Endodermal cell (in vitro differentiated cells): ENCODE data around the gene NIPBL. TPM values are rescaled to one million over a fixed set of nuclear protein-coding genes. Genes with fewer than 3 reads are reported as not detected.

Experiments used
- DNase-seq: peaks from one replicate; pipeline ENCODE4 v3.0.0-alpha.2; 2017
- H3K27ac ChIP-seq: 2 replicates; pipeline ENCODE4 v1.5.1; 2013; ENCODE audit warnings: mild to moderate bottlenecking, low read depth, low read length, moderate library complexity
- H3K27me3 ChIP-seq: 2 replicates; pipeline ENCODE4 v1.6.1; 2013; ENCODE audit warnings: mild to moderate bottlenecking, low read length, moderate library complexity; ENCODE audit not compliant: insufficient read depth, control insufficient read depth, poor library complexity, severe bottlenecking
- H3K36me3 ChIP-seq: 2 replicates; pipeline ENCODE4 v1.7.0; 2013; ENCODE audit warnings: mild to moderate bottlenecking, low read length, moderate library complexity; ENCODE audit not compliant: control insufficient read depth, insufficient read depth
- H3K4me1 ChIP-seq: one replicate; pipeline ENCODE4 v1.7.0; 2013; ENCODE audit warnings: low read length; ENCODE audit not compliant: control insufficient read depth, insufficient read depth
- H3K4me3 ChIP-seq: 2 replicates; pipeline ENCODE4 v1.5.1; 2013; ENCODE audit warnings: mild to moderate bottlenecking, low read length, moderate library complexity
- H3K9ac ChIP-seq: 2 replicates; pipeline ENCODE4 v1.6.1; 2013; ENCODE audit warnings: mild to moderate bottlenecking, low read length, moderate library complexity; ENCODE audit not compliant: poor library complexity, severe bottlenecking; ENCODE audit errors: extremely low read depth
- H3K9me3 ChIP-seq: 2 replicates; pipeline ENCODE4 v1.6.1; 2013; ENCODE audit warnings: mild to moderate bottlenecking, low read length, moderate library complexity; ENCODE audit not compliant: control insufficient read depth
- H3K27ac Mint-ChIP-seq: 2 replicates; pipeline ENCODE4 v1.8.0; 2020; ENCODE audit warnings: mixed read lengths
- H3K27me3 Mint-ChIP-seq: 2 replicates; pipeline ENCODE4 v1.8.0; 2021; ENCODE audit warnings: mild to moderate bottlenecking, mixed read lengths; ENCODE audit not compliant: insufficient read depth
- H3K36me3 Mint-ChIP-seq: 2 replicates; pipeline ENCODE4 v1.8.0; 2020; ENCODE audit warnings: low read depth, mixed read lengths
- H3K4me1 Mint-ChIP-seq: 2 replicates; pipeline ENCODE4 v1.8.0; 2020; ENCODE audit warnings: mixed read lengths
- H3K4me3 Mint-ChIP-seq: 2 replicates; pipeline ENCODE4 v1.8.0; 2020; ENCODE audit warnings: mild to moderate bottlenecking, moderate library complexity, mixed read lengths
- H3K9me3 Mint-ChIP-seq: 2 replicates; pipeline ENCODE4 v1.8.0; 2020; ENCODE audit warnings: mild to moderate bottlenecking, mixed read lengths
- CTCF ChIP-seq: fragments of 200-600 bp; sonication (generic); conservative IDR thresholded peaks from 2 replicates; pipeline ENCODE4 v1.5.0; 2021; ENCODE audit warnings: antibody characterized with exemption, mild to moderate bottlenecking
- WGBS, 2 experiments: methylation state at CpG; one replicate each; pipeline versions ENCODE4 v1.1.5 to v1.1.7; 2013; ENCODE audit warnings: missing lambda C conversion rate in 2 of 2, mixed read lengths in 1 of 2; ENCODE audit not compliant: insufficient coverage in 1 of 2, insufficient read length in 1 of 2; 5-methylcytosine and 5-hydroxymethylcytosine counted together
- total RNA-seq, 2 donors: library from RNA; stranded (reverse); fragmentation: NEBNext Ultra II Directional in 1 of 2; extraction: Animal tissue kit (Norgen Biotek cat#: 25700) in 1 of 2; gene quantifications; 2 replicates in 1 of 2; 3 replicates in 1 of 2; pipeline ENCODE4 v1.2.1, GENCODE V29; 2021

NIPBL gene
- total RNA-seq, 2 donors from 2014 or later, result 63.3 to 65.8 TPM

- Histone ChIP-seq H3K4me1 (no peaks in the 10 kb centered on the region), H3K27me3 (no peaks in the 10 kb centered on the region), H3K9ac (no peak overlapping the region), H3K27ac (no peak overlapping the region), H3K4me3 (no peak overlapping the region), H3K36me3 (peaks cover 21% of the 10 kb centered on the region), H3K9me3 (no peaks in the 10 kb centered on the region)
- H3K36me3 Mint-ChIP-seq, result peaks cover 19% of the 10 kb centered on the region
- H3K4me1 Mint-ChIP-seq, result peaks cover 9% of the 10 kb centered on the region
- no peaks in the 10 kb centered on the region for H3K9me3 Mint-ChIP-seq
- DNase-seq, result no peak
- H3K27ac Mint-ChIP-seq, result no peak overlapping the region
- H3K27me3 Mint-ChIP-seq, result no peaks in the 10 kb centered on the region
- no peak overlapping the region for H3K4me3 Mint-ChIP-seq
- no peak for TF ChIP-seq CTCF
- WGBS, 2 experiments, result 93 to 95% methylated on average over 9 to 10 of the region's 10 CpGs
Measured at GRCh38 chr5:36985387-36985786, 108.8 kb downstream of the NIPBL start.

GRCh38 chr5:36988396-36988795 is 111.8 kb downstream of the NIPBL start:
- TF ChIP-seq CTCF, result no peak
- Mint-ChIP-seq H3K27me3 (no peaks in the 10 kb centered on the region), H3K27ac (no peak overlapping the region), H3K36me3 (peaks cover 23% of the 10 kb centered on the region), H3K9me3 (no peaks in the 10 kb centered on the region), H3K4me3 (no peak overlapping the region), H3K4me1 (peaks cover 4% of the 10 kb centered on the region)
- WGBS, 2 experiments, result 100% methylated on average over 1 of the region's 1 CpG; no CpG with 5 or more reads in 1 of the 2 experiments
- Histone ChIP-seq H3K4me1 (no peaks in the 10 kb centered on the region), H3K27me3 (no peaks in the 10 kb centered on the region), H3K4me3 (no peak overlapping the region), H3K27ac (no peak overlapping the region), H3K36me3 (peaks cover 28% of the 10 kb centered on the region), H3K9me3 (no peaks in the 10 kb centered on the region), H3K9ac (no peak overlapping the region)
- DNase-seq, result no peak

DNA sequence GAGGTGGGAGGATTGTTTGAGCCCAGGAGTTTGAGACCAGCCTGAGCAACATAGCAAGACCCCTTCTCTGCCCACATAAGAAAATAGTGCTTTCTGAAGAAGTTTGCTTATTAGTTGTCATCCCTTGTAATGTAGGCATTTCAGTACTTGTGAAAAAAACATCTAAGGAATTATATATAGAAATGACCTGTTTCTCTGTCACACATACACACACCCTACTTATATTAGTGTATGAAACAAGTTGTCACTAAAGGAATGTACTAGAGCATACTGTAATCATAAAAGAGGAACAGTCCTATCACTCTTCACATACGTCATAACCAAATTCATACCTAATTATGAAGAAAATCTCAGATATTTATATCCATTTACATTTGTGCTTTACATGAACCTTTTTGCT is 122.0 kb downstream of the NIPBL start:
- H3K4me3 Mint-ChIP-seq, result no peak overlapping the region
- Histone ChIP-seq H3K27ac (no peak overlapping the region), H3K9me3 (no peaks in the 10 kb centered on the region), H3K27me3 (no peaks in the 10 kb centered on the region), H3K36me3 (peaks cover 55% of the 10 kb centered on the region), H3K4me1 (peaks cover 8% of the 10 kb centered on the region), H3K9ac (no peak overlapping the region), H3K4me3 (no peak overlapping the region)
- no peaks in the 10 kb centered on the region for H3K9me3 Mint-ChIP-seq
- H3K36me3 Mint-ChIP-seq, result peaks cover 36% of the 10 kb centered on the region
- WGBS, 2 experiments, result 92% methylated on average over 1 of the region's 1 CpG
- no peak overlapping the region for H3K27ac Mint-ChIP-seq
- DNase-seq, result no peak
- no peak for TF ChIP-seq CTCF
- no peaks in the 10 kb centered on the region for H3K27me3 Mint-ChIP-seq
- H3K4me1 Mint-ChIP-seq, result peaks cover 13% of the 10 kb centered on the region
